Thyroid gland (tissue), 4 donors: ENCODE results near the gene CBFB. TPM values are rescaled to one million over a fixed set of nuclear protein-coding genes. Genes with fewer than 3 reads are reported as not detected.
A peak's percentile ranks its signal among the peaks of the same experiment; 100 is the strongest.

Experiments
- DNase-seq, 2 donors: peaks; one replicate each; pipeline ENCODE4 v3.0.0-alpha.2; 2019
- H3K27ac ChIP-seq, 3 donors: fragments of 200-600 bp; sonication (generic); 1 replicate in 2 of 3; 2 replicates in 1 of 3; pipeline ENCODE4 v1.5.1; 2016 to 2019; ENCODE audit warnings: mild to moderate bottlenecking in 1 of 3, moderate library complexity in 1 of 3
- H3K27me3 ChIP-seq: fragments of 200-600 bp; sonication (generic); one replicate; pipeline ENCODE4 v1.5.1; 2019
- H3K36me3 ChIP-seq, 2 donors: fragments of 200-600 bp; sonication (generic); one replicate each; pipeline ENCODE4 v1.5.1; 2016 to 2019
- H3K4me1 ChIP-seq, 2 donors: fragments of 200-600 bp; sonication (generic); one replicate each; pipeline ENCODE4 v1.5.1; 2017 to 2019
- H3K4me3 ChIP-seq, 3 donors: fragments of 200-600 bp; sonication (generic); replicated peaks in 1 of 3; 1 replicate in 2 of 3; 2 replicates in 1 of 3; pipeline ENCODE4 v1.5.1; 2016; ENCODE audit warnings: mild to moderate bottlenecking in 1 of 3
- H3K9me3 ChIP-seq: fragments of 200-600 bp; sonication (generic); one replicate; pipeline ENCODE4 v1.5.1; 2017
- POLR2A ChIP-seq, 2 donors: fragments of 450-650 bp; IDR thresholded peaks; one replicate each; pipeline ENCODE4 v1.6.1; 2017; ENCODE audit warnings: antibody characterized with exemption in 2 of 2, mild to moderate bottlenecking in 2 of 2, moderate library complexity in 1 of 2
- WGBS, 2 donors: methylation state at CpG; one replicate each; pipeline ENCODE4 v1.1.5; 2017; 5-methylcytosine and 5-hydroxymethylcytosine counted together
- intact Hi-C: fragments of 100-400 bp; cut with DNase I; formaldehyde crosslinking; loops from one replicate; pipeline ENCODE4 v1.15.1; 2023
- total RNA-seq, 4 donors: library from RNA; depleted of rRNA; stranded (reverse); fragments of >200 nt; gene quantifications; one replicate each; pipeline ENCODE4 v1.2.3, GENCODE V29; 2016
- TF ChIP-seq, protein P1 (sequence below), 6 experiments: fragments of 200-600 bp in 3 of 6; fragments of 450-650 bp in 3 of 6; sonication (generic) in 3 of 6; IDR thresholded peaks; one replicate each; pipeline ENCODE4 v1.5.1; 2016 to 2019; ENCODE audit warnings: antibody characterized with exemption in 6 of 6, mild to moderate bottlenecking in 2 of 6, inconsistent platforms in 1 of 6, moderate library complexity in 1 of 6

The CBFB gene
- total RNA-seq, 4 donors from 2014 or later: 31.0 to 60.0 (median 41.5) TPM

DNA sequence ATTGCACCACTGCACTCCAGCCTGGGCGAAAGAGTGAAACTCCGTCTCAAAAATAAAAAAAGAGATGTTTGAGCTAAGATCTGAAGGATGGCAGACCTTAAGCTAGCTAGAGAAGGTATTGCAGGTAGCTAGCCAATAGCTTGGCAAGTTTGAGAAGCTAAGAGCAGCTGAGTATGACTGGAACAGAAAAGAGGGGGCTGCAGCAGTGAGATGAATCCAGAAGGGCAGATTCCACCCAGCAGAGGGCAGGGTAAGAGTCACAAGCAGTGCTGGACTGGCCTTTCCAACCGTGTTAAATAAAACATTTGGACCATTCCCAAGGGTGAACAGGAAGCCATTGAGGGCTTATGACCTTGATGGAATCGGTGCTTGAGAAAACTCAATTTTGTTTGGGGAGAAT is 75.1 kb downstream of the CBFB start:
- no peak overlapping the region for H3K4me3 ChIP-seq
- TF ChIP-seq POLR2A (IDR thresholded peaks at IDR 0.05): no peak
- TF ChIP-seq, protein P1, sequence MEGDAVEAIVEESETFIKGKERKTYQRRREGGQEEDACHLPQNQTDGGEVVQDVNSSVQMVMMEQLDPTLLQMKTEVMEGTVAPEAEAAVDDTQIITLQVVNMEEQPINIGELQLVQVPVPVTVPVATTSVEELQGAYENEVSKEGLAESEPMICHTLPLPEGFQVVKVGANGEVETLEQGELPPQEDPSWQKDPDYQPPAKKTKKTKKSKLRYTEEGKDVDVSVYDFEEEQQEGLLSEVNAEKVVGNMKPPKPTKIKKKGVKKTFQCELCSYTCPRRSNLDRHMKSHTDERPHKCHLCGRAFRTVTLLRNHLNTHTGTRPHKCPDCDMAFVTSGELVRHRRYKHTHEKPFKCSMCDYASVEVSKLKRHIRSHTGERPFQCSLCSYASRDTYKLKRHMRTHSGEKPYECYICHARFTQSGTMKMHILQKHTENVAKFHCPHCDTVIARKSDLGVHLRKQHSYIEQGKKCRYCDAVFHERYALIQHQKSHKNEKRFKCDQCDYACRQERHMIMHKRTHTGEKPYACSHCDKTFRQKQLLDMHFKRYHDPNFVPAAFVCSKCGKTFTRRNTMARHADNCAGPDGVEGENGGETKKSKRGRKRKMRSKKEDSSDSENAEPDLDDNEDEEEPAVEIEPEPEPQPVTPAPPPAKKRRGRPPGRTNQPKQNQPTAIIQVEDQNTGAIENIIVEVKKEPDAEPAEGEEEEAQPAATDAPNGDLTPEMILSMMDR (IDR thresholded peaks at IDR 0.05): peak in 4 of 6 experiments; percentile 20 to 63 (median 50)
- 47 to 49% methylated on average over 4 of the region's 4 CpGs for WGBS, 2 donors
- peaks cover 10 to 24% of the 10 kb centered on the region in 2 donors for H3K4me1 ChIP-seq
- no peaks in the 10 kb centered on the region for H3K27me3 ChIP-seq
- peak overlapping the region in 1 of 3 donors; percentile 35 for H3K27ac ChIP-seq
- no peaks in the 10 kb centered on the region for H3K36me3 ChIP-seq
- DNase-seq: peak; percentile 70 to 74
- H3K9me3 ChIP-seq: no peaks in the 10 kb centered on the region
- intact Hi-C loops: loop anchor here (10.0 kb wide), 1 partner anchor 51 kb away; the partner anchor contains the start of genes B3GNT9, FBXL8 and TRADD

DNA sequence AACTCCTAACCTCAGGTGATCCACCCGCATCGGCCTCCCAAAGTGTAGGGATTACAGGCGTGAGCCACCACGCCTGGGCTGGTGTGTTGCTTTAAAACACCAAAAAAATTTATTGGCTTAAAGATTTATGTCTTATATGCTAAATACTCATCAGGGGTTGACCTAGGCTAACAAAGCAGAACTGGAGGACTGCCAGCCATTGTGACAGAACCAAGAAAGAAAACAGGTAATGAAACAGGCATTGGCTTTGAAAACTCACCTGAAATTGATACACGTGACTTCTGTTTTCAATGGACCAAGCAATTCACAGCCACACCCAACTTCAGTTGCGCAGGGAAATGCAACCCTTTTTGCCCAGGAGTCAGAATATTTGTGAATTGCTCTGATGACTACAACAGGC is 75.9 kb downstream of the CBFB start:
- no peaks in the 10 kb centered on the region for H3K36me3 ChIP-seq
- intact Hi-C loops: loop anchor here (10.0 kb wide), 1 partner anchor 50 kb away; the partner anchor contains the start of genes B3GNT9, FBXL8 and TRADD
- TF ChIP-seq, protein P1 (IDR thresholded peaks at IDR 0.05): no peak
- no peak for TF ChIP-seq POLR2A (IDR thresholded peaks at IDR 0.05)
- H3K27ac ChIP-seq: peak overlapping the region in 2 of 3 donors; percentile 35 to 46
- no peak overlapping the region for H3K4me3 ChIP-seq
- peak; percentile 59 to 65 for DNase-seq
- peaks cover 13 to 27% of the 10 kb centered on the region in 2 donors for H3K4me1 ChIP-seq
- WGBS, 2 donors: 79 to 82% methylated on average over 6 of the region's 6 CpGs
- no peaks in the 10 kb centered on the region for H3K9me3 ChIP-seq
- no peaks in the 10 kb centered on the region for H3K27me3 ChIP-seq

DNA sequence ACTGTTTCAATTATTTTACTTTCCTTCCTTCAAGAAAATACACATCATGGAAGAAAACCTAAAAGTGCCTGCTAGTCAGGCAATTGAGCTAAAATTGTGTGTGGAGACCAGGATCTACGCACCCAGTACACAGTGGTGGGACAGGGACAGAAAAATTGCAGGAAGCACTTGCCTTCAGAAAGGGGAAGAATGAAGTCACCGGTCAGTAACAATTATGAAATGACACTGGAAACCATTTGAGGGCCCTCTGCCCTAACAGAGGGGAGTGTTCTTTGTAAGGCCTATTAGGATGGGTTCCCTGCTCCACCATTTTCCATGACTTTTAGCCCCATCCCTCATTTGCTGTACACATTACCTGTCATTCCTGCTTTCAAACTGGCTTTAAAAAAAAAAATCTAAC is 76.3 kb downstream of the CBFB start:
- WGBS, 2 donors: 76 to 77% methylated on average over 2 of the region's 2 CpGs
- intact Hi-C loops: loop anchor here (10.0 kb wide), 1 partner anchor 50 kb away; the partner anchor contains the start of genes B3GNT9, FBXL8 and TRADD
- peaks cover 14 to 27% of the 10 kb centered on the region in 2 donors for H3K4me1 ChIP-seq
- H3K9me3 ChIP-seq: no peaks in the 10 kb centered on the region
- H3K4me3 ChIP-seq: no peak overlapping the region
- TF ChIP-seq POLR2A (IDR thresholded peaks at IDR 0.05): no peak
- TF ChIP-seq, protein P1 (IDR thresholded peaks at IDR 0.05): no peak
- no peaks in the 10 kb centered on the region for H3K27me3 ChIP-seq
- H3K27ac ChIP-seq: peak overlapping the region in 2 of 3 donors; percentile 11 to 46
- no peaks in the 10 kb centered on the region for H3K36me3 ChIP-seq
- DNase-seq: no peak

DNA sequence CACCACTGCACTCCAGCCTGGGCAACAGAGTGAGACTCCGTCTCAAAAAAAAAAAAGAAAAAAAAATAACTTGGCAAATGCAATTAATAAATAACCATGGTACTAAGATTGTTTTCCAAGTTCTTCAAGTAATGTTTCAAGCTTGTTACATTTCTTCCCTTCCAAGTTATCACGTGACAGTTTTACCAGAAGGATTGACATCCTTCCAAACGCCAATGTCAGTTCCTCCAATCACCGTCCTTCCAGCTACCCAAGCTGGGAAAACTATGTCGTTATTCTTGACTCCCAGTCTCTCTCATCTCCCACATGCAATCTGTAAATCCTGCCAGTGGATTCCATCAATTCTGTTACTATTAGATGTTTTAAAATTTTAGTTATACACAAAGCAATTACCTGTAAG is 76.9 kb downstream of the CBFB start:
- no peak overlapping the region for H3K27ac ChIP-seq

DNA sequence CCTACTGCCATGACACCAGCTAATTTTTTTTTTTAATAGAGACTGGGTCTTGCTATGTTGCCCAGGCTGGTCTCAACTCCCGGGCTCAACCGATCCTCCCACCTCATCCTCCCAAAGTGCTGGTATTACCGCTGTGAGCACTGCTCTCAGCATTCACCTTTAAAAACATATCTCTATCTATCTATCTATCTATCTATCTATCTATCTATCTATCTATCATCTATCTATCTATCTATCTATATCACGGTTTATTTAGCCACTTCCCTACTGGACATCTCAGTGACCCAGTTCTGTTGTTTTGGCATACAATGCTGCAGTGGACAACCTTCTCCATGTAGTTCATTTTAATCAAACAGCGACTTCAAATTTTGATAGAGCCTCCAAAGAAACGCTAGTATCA is 79.5 kb downstream of the CBFB start:
- H3K27ac ChIP-seq: no peak overlapping the region

More for the DNA sequence above, 76.9 kb downstream of the CBFB start:
- 65 to 67% methylated on average over 5 of the region's 5 CpGs for WGBS, 2 donors
- H3K27me3 ChIP-seq: no peaks in the 10 kb centered on the region
- H3K4me3 ChIP-seq: no peak overlapping the region
- H3K9me3 ChIP-seq: no peaks in the 10 kb centered on the region
- TF ChIP-seq, protein P1 (IDR thresholded peaks at IDR 0.05): no peak
- TF ChIP-seq POLR2A (IDR thresholded peaks at IDR 0.05): no peak
- intact Hi-C loops: loop anchor here (10.0 kb wide), 1 partner anchor 49 kb away; the partner anchor contains the start of genes B3GNT9, FBXL8 and TRADD
- H3K36me3 ChIP-seq: no peaks in the 10 kb centered on the region
- DNase-seq: no peak
- peaks cover 21 to 34% of the 10 kb centered on the region in 2 donors for H3K4me1 ChIP-seq

More for the DNA sequence above, 79.5 kb downstream of the CBFB start:
- no peaks in the 10 kb centered on the region for H3K27me3 ChIP-seq
- no peak for DNase-seq
- H3K9me3 ChIP-seq: no peaks in the 10 kb centered on the region
- intact Hi-C loops: loop anchor here (10.0 kb wide), 1 partner anchor 46 kb away; the partner anchor contains the start of genes B3GNT9, FBXL8 and TRADD
- peaks cover 27 to 42% of the 10 kb centered on the region in 2 donors for H3K4me1 ChIP-seq
- H3K36me3 ChIP-seq: no peaks in the 10 kb centered on the region
- H3K4me3 ChIP-seq: no peak overlapping the region
- TF ChIP-seq, protein P1 (IDR thresholded peaks at IDR 0.05): no peak
- no peak for TF ChIP-seq POLR2A (IDR thresholded peaks at IDR 0.05)
- 96 to 97% methylated on average over 6 of the region's 6 CpGs for WGBS, 2 donors
